Fibroblast of lung (primary cell): Measurements from ENCODE around the gene PSKH1.
A peak's percentile ranks its signal among the peaks of the same experiment; 100 is the strongest.

Experiments used
- CTCF ChIP-seq, 2 donors: IDR thresholded peaks in 1 of 2; conservative IDR thresholded peaks in 1 of 2; 1 replicate in 1 of 2; 2 replicates in 1 of 2; pipeline ENCODE4 v1.5.1; 2011 to 2012; ENCODE audit warnings: low read length in 2 of 2, control low read depth in 1 of 2, inconsistent platforms in 1 of 2, low read depth in 1 of 2, mild to moderate bottlenecking in 1 of 2
- EZH2 ChIP-seq: IDR thresholded peaks from 2 replicates; pipeline ENCODE4 v1.5.1; 2012; ENCODE audit warnings: low read length, control low read depth, mild to moderate bottlenecking; ENCODE audit errors: missing control alignments

- TF ChIP-seq CTCF (conservative IDR thresholded peaks at IDR 0.05 in 1 of 2, IDR thresholded peaks at IDR 0.05 in 1 of 2; ENCODE audit: low read depth in 1 of 2, low read length in 2 of 2) (peak; percentile 18 to 32), EZH2 (no peak)
Observed at GRCh38 chr16:67931712-67932461, 38.8 kb downstream of the PSKH1 start, which contains the start of gene CTRL.
